Breast epithelium (tissue), 4 donors: Measurements from ENCODE around the gene PCBP3. TPM values are rescaled to one million over a fixed set of nuclear protein-coding genes. Genes with fewer than 3 reads are reported as not detected.

Experiments used
- DNase-seq, 2 donors: peaks; one replicate each; pipeline ENCODE4 v3.0.0-alpha.2; 2019; ENCODE audit warnings: low spot score in 2 of 2
- H3K27ac ChIP-seq, 2 donors: fragments of 200-600 bp; sonication (generic) in 1 of 2; one replicate each; pipeline ENCODE4 v1.5.1; 2016 to 2019; ENCODE audit warnings: mild to moderate bottlenecking in 1 of 2
- H3K27me3 ChIP-seq, 2 donors: fragments of 200-600 bp; sonication (generic) in 1 of 2; one replicate each; pipeline versions ENCODE4 v1.5.1 to v1.6.0; 2017 to 2019; ENCODE audit warnings: control low read depth in 1 of 2, mild to moderate bottlenecking in 1 of 2
- H3K36me3 ChIP-seq: fragments of 200-600 bp; one replicate; pipeline ENCODE4 v1.5.1; 2019
- H3K4me1 ChIP-seq, 2 donors: fragments of 200-600 bp; sonication (generic); one replicate each; pipeline ENCODE4 v1.5.1; 2016 to 2019; ENCODE audit warnings: control low read depth in 1 of 2
- H3K4me3 ChIP-seq, 3 donors: fragments of 200-600 bp; sonication (generic); 1 replicate in 2 of 3; 2 replicates in 1 of 3; pipeline ENCODE4 v1.5.1; 2016 to 2019; ENCODE audit warnings: mild to moderate bottlenecking in 3 of 3, moderate library complexity in 2 of 3
- H3K9me3 ChIP-seq, 2 donors: fragments of 200-600 bp; sonication (generic) in 1 of 2; one replicate each; pipeline ENCODE4 v1.5.1; 2016 to 2019; ENCODE audit warnings: control low read depth in 1 of 2
- CTCF ChIP-seq, 3 donors: fragments of 450-650 bp; IDR thresholded peaks; one replicate each; pipeline ENCODE4 v1.5.1; 2016 to 2017; ENCODE audit warnings: antibody characterized with exemption in 3 of 3, mild to moderate bottlenecking in 3 of 3, moderate library complexity in 3 of 3
- POLR2A ChIP-seq: fragments of 450-650 bp; IDR thresholded peaks from one replicate; pipeline ENCODE4 v1.6.1; 2016; ENCODE audit warnings: antibody characterized with exemption, mild to moderate bottlenecking, moderate library complexity
- POLR2AphosphoS5 ChIP-seq, 3 donors: sonication (generic); formaldehyde crosslinking; IDR thresholded peaks; one replicate each; pipeline ENCODE4 v1.6.1; 2017; ENCODE audit warnings: antibody characterized with exemption in 3 of 3
- intact Hi-C: fragments of 100-400 bp; cut with DNase I; formaldehyde crosslinking; loops from one replicate; pipeline ENCODE4 v1.15.1; 2023; ENCODE audit warnings: low total_unique reads
- total RNA-seq, 3 donors: library from RNA; depleted of rRNA; stranded (reverse); fragments of >200 nt; gene quantifications; one replicate each; pipeline ENCODE4 v1.1.0, GENCODE V29; 2016

Gene PCBP3
- total RNA-seq, 3 donors from 2014 or later = 3.4 to 13.8 (median 4.6) TPM

- Histone ChIP-seq H3K36me3 (no peaks in the 10 kb centered on the region), H3K27me3 (no peaks in the 10 kb centered on the region), H3K4me1 (peaks cover 0 to 3% of the 10 kb centered on the region in 2 donors), H3K9me3 (no peaks in the 10 kb centered on the region), H3K4me3 (no peak overlapping the region), H3K27ac (peak overlapping the region in 1 of 2 donors; percentile 14)
- TF ChIP-seq CTCF (IDR thresholded peaks at IDR 0.05) (no peak), POLR2A (no peak), POLR2AphosphoS5 (IDR thresholded peaks at IDR 0.05) (no peak)
- intact Hi-C loops = no loop called here
- no peak for DNase-seq
Measured at GRCh38 chr21:45914321-45914845, 270.9 kb downstream of the PCBP3 start.

GRCh38 chr21:45916011-45916840 is 272.7 kb downstream of the PCBP3 start:
- Histone ChIP-seq H3K27me3 (no peaks in the 10 kb centered on the region), H3K36me3 (no peaks in the 10 kb centered on the region), H3K9me3 (no peaks in the 10 kb centered on the region), H3K27ac (no peak overlapping the region), H3K4me1 (peaks cover 0 to 3% of the 10 kb centered on the region in 2 donors), H3K4me3 (no peak overlapping the region)
- TF ChIP-seq POLR2A (no peak), POLR2AphosphoS5 (IDR thresholded peaks at IDR 0.05) (no peak), CTCF (IDR thresholded peaks at IDR 0.05) (no peak)
- no peak for DNase-seq
- intact Hi-C loops = no loop called here

- TF ChIP-seq POLR2A (no peak), POLR2AphosphoS5 (IDR thresholded peaks at IDR 0.05) (no peak), CTCF (IDR thresholded peaks at IDR 0.05) (no peak)
- H3K36me3 ChIP-seq = no peaks in the 10 kb centered on the region
- no peak overlapping the region for H3K4me3 ChIP-seq
- peaks cover 0 to 3% of the 10 kb centered on the region in 2 donors for H3K4me1 ChIP-seq
- no peak for DNase-seq
- H3K27me3 ChIP-seq = no peaks in the 10 kb centered on the region
- H3K27ac ChIP-seq = no peak overlapping the region
- intact Hi-C loops = no loop called here
- H3K9me3 ChIP-seq = no peaks in the 10 kb centered on the region
Measured at GRCh38 chr21:45917241-45917640, 273.7 kb downstream of the PCBP3 start.

GRCh38 chr21:45918011-45918410 is 274.5 kb downstream of the PCBP3 start:
- Histone ChIP-seq H3K4me3 (no peak overlapping the region), H3K27me3 (no peaks in the 10 kb centered on the region), H3K9me3 (no peaks in the 10 kb centered on the region), H3K36me3 (no peaks in the 10 kb centered on the region), H3K27ac (no peak overlapping the region), H3K4me1 (peaks cover 0 to 3% of the 10 kb centered on the region in 2 donors)
- TF ChIP-seq CTCF (IDR thresholded peaks at IDR 0.05) (no peak), POLR2AphosphoS5 (IDR thresholded peaks at IDR 0.05) (no peak), POLR2A (no peak)
- intact Hi-C loops = no loop called here
- DNase-seq = no peak

- Histone ChIP-seq H3K4me3 (no peak overlapping the region), H3K4me1 (peaks cover 0 to 3% of the 10 kb centered on the region in 2 donors), H3K27ac (no peak overlapping the region), H3K36me3 (no peaks in the 10 kb centered on the region), H3K9me3 (no peaks in the 10 kb centered on the region), H3K27me3 (no peaks in the 10 kb centered on the region)
- intact Hi-C loops = no loop called here
- no peak for DNase-seq
- no peak for TF ChIP-seq CTCF (IDR thresholded peaks at IDR 0.05)
- TF ChIP-seq POLR2AphosphoS5 (IDR thresholded peaks at IDR 0.05) = no peak
- TF ChIP-seq POLR2A = no peak
Measured at GRCh38 chr21:45918835-45919447, 275.4 kb downstream of the PCBP3 start.
